Mammary epithelial cell (primary cell): ENCODE results near the gene ENPP6.

Experiments used
- EZH2 ChIP-seq: IDR thresholded peaks from 2 replicates; pipeline ENCODE4 v1.6.1; 2012; ENCODE audit warnings: low read length, inconsistent platforms, borderline replicate concordance
- TF ChIP-seq, protein P1 (sequence below), 2 donors: IDR thresholded peaks in 1 of 2; conservative IDR thresholded peaks in 1 of 2; 2 replicates each; pipeline ENCODE4 v1.5.1; 2011 to 2012; ENCODE audit warnings: inconsistent platforms in 2 of 2, low read length in 2 of 2, mild to moderate bottlenecking in 2 of 2, control low read depth in 1 of 2, low read depth in 1 of 2; ENCODE audit not compliant: insufficient read depth in 1 of 2; ENCODE audit errors: extremely low read depth in 1 of 2

DNA sequence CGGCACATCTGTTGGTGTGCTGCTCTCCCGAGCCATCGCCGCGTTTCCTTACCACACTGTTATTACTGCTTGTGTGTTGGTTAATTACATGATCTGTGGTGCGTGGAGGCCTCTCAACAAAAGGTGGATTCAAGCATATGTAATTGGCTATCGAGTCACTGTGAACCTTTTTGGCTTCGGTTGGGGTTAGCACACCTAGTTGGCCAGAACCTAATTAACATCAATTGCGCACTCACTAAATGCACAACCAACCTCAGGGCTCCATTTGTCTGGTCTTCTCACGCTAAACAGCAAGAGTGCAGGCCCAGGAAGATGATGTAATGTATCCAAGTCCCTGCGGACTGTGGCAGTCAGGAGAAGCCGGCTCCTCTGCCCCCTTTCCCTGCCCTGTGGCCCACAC lies 17.4 kb downstream of the ENPP6 start:
- TF ChIP-seq EZH2: no peak
- TF ChIP-seq, protein P1, sequence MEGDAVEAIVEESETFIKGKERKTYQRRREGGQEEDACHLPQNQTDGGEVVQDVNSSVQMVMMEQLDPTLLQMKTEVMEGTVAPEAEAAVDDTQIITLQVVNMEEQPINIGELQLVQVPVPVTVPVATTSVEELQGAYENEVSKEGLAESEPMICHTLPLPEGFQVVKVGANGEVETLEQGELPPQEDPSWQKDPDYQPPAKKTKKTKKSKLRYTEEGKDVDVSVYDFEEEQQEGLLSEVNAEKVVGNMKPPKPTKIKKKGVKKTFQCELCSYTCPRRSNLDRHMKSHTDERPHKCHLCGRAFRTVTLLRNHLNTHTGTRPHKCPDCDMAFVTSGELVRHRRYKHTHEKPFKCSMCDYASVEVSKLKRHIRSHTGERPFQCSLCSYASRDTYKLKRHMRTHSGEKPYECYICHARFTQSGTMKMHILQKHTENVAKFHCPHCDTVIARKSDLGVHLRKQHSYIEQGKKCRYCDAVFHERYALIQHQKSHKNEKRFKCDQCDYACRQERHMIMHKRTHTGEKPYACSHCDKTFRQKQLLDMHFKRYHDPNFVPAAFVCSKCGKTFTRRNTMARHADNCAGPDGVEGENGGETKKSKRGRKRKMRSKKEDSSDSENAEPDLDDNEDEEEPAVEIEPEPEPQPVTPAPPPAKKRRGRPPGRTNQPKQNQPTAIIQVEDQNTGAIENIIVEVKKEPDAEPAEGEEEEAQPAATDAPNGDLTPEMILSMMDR (conservative IDR thresholded peaks at IDR 0.05 in 1 of 2, IDR thresholded peaks at IDR 0.05 in 1 of 2; ENCODE audit: extremely low read depth in 1 of 2, insufficient read depth in 1 of 2, low read depth in 1 of 2, low read length in 2 of 2): no peak
